K562 (cell line): ENCODE data around the gene PARD3B. TPM values are rescaled to one million over a fixed set of nuclear protein-coding genes. Genes with fewer than 3 reads are reported as not detected.

Source experiments
- C11orf30 ChIP-seq: fragments of 450-650 bp; IDR thresholded peaks from 2 replicates; pipeline ENCODE4 v1.6.1; 2016; ENCODE audit warnings: low read depth, mild to moderate bottlenecking
- CC2D1A ChIP-seq: fragments of 450-650 bp; IDR thresholded peaks from 2 replicates; pipeline ENCODE4 v1.6.1; 2017; ENCODE audit warnings: mild to moderate bottlenecking
- CHD4 ChIP-seq: fragments of 200-600 bp; sonication (generic); IDR thresholded peaks from 3 replicates; pipeline ENCODE4 v1.6.1; 2012; ENCODE audit warnings: low read depth, mild to moderate bottlenecking, mixed read lengths, low read length, inconsistent platforms; ENCODE audit not compliant: insufficient read depth, insufficient replicate concordance, poor library complexity, severe bottlenecking
- DNMT1 ChIP-seq: fragments of 450-650 bp; IDR thresholded peaks from 2 replicates; pipeline ENCODE4 v1.6.1; 2016; ENCODE audit warnings: antibody characterized with exemption, mild to moderate bottlenecking
- HMG20B ChIP-seq: fragments of 250-450 bp; sonication (Bioruptor Pico); IDR thresholded peaks from 2 replicates; pipeline ENCODE4 v1.5.0; 2021; ENCODE audit warnings: mild to moderate bottlenecking
- JUND ChIP-seq, 2 experiments: IDR thresholded peaks; 2 replicates in 1 of 2; 3 replicates in 1 of 2; pipeline ENCODE4 v1.6.1; 2011; ENCODE audit warnings: borderline replicate concordance in 2 of 2, low read depth in 2 of 2, low read length in 2 of 2, improper control_type of control experiment in 1 of 2, missing biosample characterization in 1 of 2, missing genetic modification characterization in 1 of 2, missing genetic modification reagents in 1 of 2
- MEIS2 ChIP-seq: fragments of 450-650 bp; IDR thresholded peaks from 2 replicates; pipeline ENCODE4 v1.6.1; 2014; ENCODE audit warnings: mild to moderate bottlenecking; ENCODE audit not compliant: partially characterized antibody
- MTA1 ChIP-seq: fragments of 450-650 bp; IDR thresholded peaks from 2 replicates; pipeline ENCODE4 v1.6.1; 2017; ENCODE audit warnings: borderline replicate concordance
- NFIC ChIP-seq: fragments of 450-650 bp; IDR thresholded peaks from 2 replicates; pipeline ENCODE4 v1.6.1; 2017; ENCODE audit warnings: mild to moderate bottlenecking, inconsistent platforms
- NFRKB ChIP-seq: fragments of 450-650 bp; IDR thresholded peaks from 2 replicates; pipeline ENCODE4 v1.6.1; 2016; ENCODE audit warnings: low read depth
- OTX1 ChIP-seq: fragments of 450-650 bp; formaldehyde crosslinking; IDR thresholded peaks from 2 replicates; pipeline ENCODE4 v1.4.0; 2022; ENCODE audit warnings: mild to moderate bottlenecking
- RCOR1 ChIP-seq, 2 experiments: IDR thresholded peaks; 2 replicates each; pipeline ENCODE4 v1.6.1; 2012; ENCODE audit warnings: low read depth in 2 of 2, low read length in 2 of 2, borderline replicate concordance in 1 of 2, improper control_type of control experiment in 1 of 2
- STAT5A ChIP-seq: IDR thresholded peaks from 2 replicates; pipeline ENCODE4 v1.6.1; 2012; ENCODE audit warnings: low read length, inconsistent platforms, borderline replicate concordance
- TAL1 ChIP-seq: fragments of 450-650 bp; IDR thresholded peaks from 2 replicates; pipeline ENCODE4 v1.6.1; 2016; ENCODE audit warnings: mild to moderate bottlenecking
- TARDBP ChIP-seq: fragments of 450-650 bp; IDR thresholded peaks from 2 replicates; pipeline ENCODE4 v1.6.1; 2016
- TBL1XR1 ChIP-seq, 2 experiments: IDR thresholded peaks; 2 replicates each; pipeline ENCODE4 v1.6.1; 2012; ENCODE audit warnings: improper control_type of control experiment in 2 of 2, low read length in 2 of 2, mild to moderate bottlenecking in 1 of 2
- TCF7 ChIP-seq: sonication (generic); IDR thresholded peaks from 2 replicates; pipeline ENCODE4 v1.6.1; 2016; ENCODE audit warnings: antibody characterized with exemption, borderline replicate concordance
- THRA ChIP-seq: fragments of 450-650 bp; IDR thresholded peaks from 2 replicates; pipeline ENCODE4 v1.6.1; 2017; ENCODE audit warnings: mild to moderate bottlenecking, moderate library complexity
- ZBTB33 ChIP-seq: sonication (generic); formaldehyde crosslinking; IDR thresholded peaks from 2 replicates; pipeline ENCODE4 v1.8.1; 2023; ENCODE audit warnings: mild to moderate bottlenecking, missing genetic modification reagents
- ZKSCAN8 ChIP-seq: fragments of 200-800 bp; sonication (Bioruptor generic); IDR thresholded peaks from 2 replicates; pipeline ENCODE4 v1.6.1; 2016; ENCODE audit warnings: missing genetic modification characterization, missing compliant biosample characterization
- ZNF780A ChIP-seq: fragments of 250-450 bp; sonication (Bioruptor Pico); IDR thresholded peaks from 2 replicates; pipeline ENCODE4 v1.5.0; 2021; ENCODE audit warnings: mild to moderate bottlenecking
- polyA plus RNA-seq, 8 experiments: library from polyadenylated mRNA; depleted of rRNA in 4 of 8; stranded (reverse) in 5 of 8; unstranded in 3 of 8; fragments of >200 nt; fragmentation: Nextera tagmentation in 2 of 8; fragmentation: Illumina TruSeq in 1 of 8; extraction: Ambion mirVana in 2 of 8; extraction: Trizol in 1 of 8; gene quantifications; 2 replicates each; pipeline versions ENCODE4 v1.2.1 to v1.2.3, GENCODE V29; 2011 to 2014; ENCODE audit warnings: inconsistent platforms in 1 of 8, missing spikeins in 1 of 8
- total RNA-seq, 7 experiments: library from RNA; depleted of rRNA in 6 of 7; stranded (reverse); fragments of >200 nt in 6 of 7; fragmentation: Illumina TruSeq in 2 of 7; extraction: Trizol in 2 of 7; gene quantifications; 2 replicates each; pipeline versions ENCODE4 v1.2.1 to v1.2.3, GENCODE V29; 2011 to 2021; ENCODE audit warnings: low replicate concordance in 1 of 7
- TF ChIP-seq, protein P1 (sequence below): fragments of 250-450 bp; sonication (Bioruptor Pico); IDR thresholded peaks from 2 replicates; pipeline ENCODE4 v1.8.0; 2021; ENCODE audit warnings: mild to moderate bottlenecking, moderate library complexity
- TF ChIP-seq, protein P2 (sequence below): fragments of 450-650 bp; IDR thresholded peaks from 2 replicates; pipeline ENCODE4 v1.6.1; 2016

Gene PARD3B
- total and polyA plus RNA-seq, 9 of the 15 experiments (the other 6 are each of a cell fraction or from before 2014, with no cell fraction given): 0.15 to 3.0 (median 1.1) TPM

GRCh38 chr2:204541637-204542036 lies 3.6 kb upstream of the PARD3B start (continued):
- peak; percentile 18; the same call in 1 of the 2 replicates for TF ChIP-seq JUND (IDR thresholded peaks at IDR 0.05; ENCODE audit: borderline replicate concordance, low read depth, low read length)
- TF ChIP-seq JUND (tag; IDR thresholded peaks at IDR 0.05; ENCODE audit: borderline replicate concordance, low read depth, low read length): no peak; the same call in 2 of the 3 replicates
- no peak for TF ChIP-seq C11orf30
- TF ChIP-seq, protein P1, sequence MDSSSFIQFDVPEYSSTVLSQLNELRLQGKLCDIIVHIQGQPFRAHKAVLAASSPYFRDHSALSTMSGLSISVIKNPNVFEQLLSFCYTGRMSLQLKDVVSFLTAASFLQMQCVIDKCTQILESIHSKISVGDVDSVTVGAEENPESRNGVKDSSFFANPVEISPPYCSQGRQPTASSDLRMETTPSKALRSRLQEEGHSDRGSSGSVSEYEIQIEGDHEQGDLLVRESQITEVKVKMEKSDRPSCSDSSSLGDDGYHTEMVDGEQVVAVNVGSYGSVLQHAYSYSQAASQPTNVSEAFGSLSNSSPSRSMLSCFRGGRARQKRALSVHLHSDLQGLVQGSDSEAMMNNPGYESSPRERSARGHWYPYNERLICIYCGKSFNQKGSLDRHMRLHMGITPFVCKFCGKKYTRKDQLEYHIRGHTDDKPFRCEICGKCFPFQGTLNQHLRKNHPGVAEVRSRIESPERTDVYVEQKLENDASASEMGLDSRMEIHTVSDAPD (CRISPR knock-in tag): no peak
- 0 out of 2 replicates have a peak, but pooled peaks have one; percentile 40 for TF ChIP-seq ZKSCAN8 (CRISPR knock-in tag)
- no peak for TF ChIP-seq OTX1 (CRISPR knock-in tag)
- TF ChIP-seq TAL1: peak; percentile 81
- TF ChIP-seq RCOR1 (IDR thresholded peaks at IDR 0.05; ENCODE audit: borderline replicate concordance in 1 of 2, low read depth in 2 of 2, low read length in 2 of 2): peak in 1 of 2 experiments; percentile 69; a peak in 2 of 4 replicates
- no peak for TF ChIP-seq DNMT1
- TF ChIP-seq TARDBP: no peak
- peak in 1 of 2 experiments; percentile 60; a peak in 1 of 4 replicates for TF ChIP-seq TBL1XR1 (IDR thresholded peaks at IDR 0.05; ENCODE audit: low read length in 2 of 2)
- TF ChIP-seq MEIS2: peak; percentile 90
- TF ChIP-seq TCF7: no peak
- peak; percentile 25; the same call in 1 of the 2 replicates for TF ChIP-seq NFIC
- TF ChIP-seq NFRKB: no peak
- TF ChIP-seq HMG20B (CRISPR knock-in tag): no peak
- TF ChIP-seq CHD4: no peak
- TF ChIP-seq THRA: no peak
- no peak for TF ChIP-seq ZBTB33 (CRISPR knock-in tag)
- TF ChIP-seq CC2D1A: 0 out of 2 replicates have a peak, but pooled peaks have one; percentile 21
- no peak for TF ChIP-seq ZNF780A (CRISPR knock-in tag)
- TF ChIP-seq, protein P2, sequence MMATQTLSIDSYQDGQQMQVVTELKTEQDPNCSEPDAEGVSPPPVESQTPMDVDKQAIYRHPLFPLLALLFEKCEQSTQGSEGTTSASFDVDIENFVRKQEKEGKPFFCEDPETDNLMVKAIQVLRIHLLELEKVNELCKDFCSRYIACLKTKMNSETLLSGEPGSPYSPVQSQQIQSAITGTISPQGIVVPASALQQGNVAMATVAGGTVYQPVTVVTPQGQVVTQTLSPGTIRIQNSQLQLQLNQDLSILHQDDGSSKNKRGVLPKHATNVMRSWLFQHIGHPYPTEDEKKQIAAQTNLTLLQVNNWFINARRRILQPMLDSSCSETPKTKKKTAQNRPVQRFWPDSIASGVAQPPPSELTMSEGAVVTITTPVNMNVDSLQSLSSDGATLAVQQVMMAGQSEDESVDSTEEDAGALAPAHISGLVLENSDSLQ: peak; percentile 39; the same call in 1 of the 2 replicates
- peak; percentile 40; the same call in 1 of the 2 replicates for TF ChIP-seq STAT5A
- no peak for TF ChIP-seq MTA1
